NCI-H82 treated with DMSO at 0.1 percent for 48 hours (cell line): Measurements from ENCODE around the gene PTPRD.

Source experiments
- DNase-seq: peaks from one replicate; lab custom pipeline; 2025; ENCODE audit not compliant: unreplicated experiment; lab: John Stamatoyannopoulos, UW

The PTPRD gene

GRCh38 chr9:8434621-8435020, 2178.2 kb downstream of the PTPRD start:
- DNase-seq, result no peak

- no peak for DNase-seq
Observed at GRCh38 chr9:8432224-8432623, 2180.6 kb downstream of the PTPRD start.

GRCh38 chr9:8431505-8431904, 2181.3 kb downstream of the PTPRD start:
- DNase-seq, result no peak

- DNase-seq, result no peak
Observed at GRCh38 chr9:8430945-8431344, 2181.9 kb downstream of the PTPRD start.

- DNase-seq, result no peak
Observed at GRCh38 chr9:8429768-8430167, 2183.0 kb downstream of the PTPRD start.

GRCh38 chr9:8429157-8429556, 2183.6 kb downstream of the PTPRD start:
- DNase-seq, result no peak

GRCh38 chr9:8428389-8428788, 2184.4 kb downstream of the PTPRD start:
- no peak for DNase-seq

GRCh38 chr9:8424786-8425410, 2187.9 kb downstream of the PTPRD start:
- DNase-seq, result no peak

- DNase-seq, result no peak
Observed at GRCh38 chr9:8420416-8420815, 2192.4 kb downstream of the PTPRD start.

GRCh38 chr9:8419596-8420275, 2193.1 kb downstream of the PTPRD start:
- no peak for DNase-seq

- no peak for DNase-seq
Observed at GRCh38 chr9:8417341-8417740, 2195.5 kb downstream of the PTPRD start.

- DNase-seq, result no peak
Observed at GRCh38 chr9:8412327-8412726, 2200.5 kb downstream of the PTPRD start.

GRCh38 chr9:8408575-8409190, 2204.1 kb downstream of the PTPRD start:
- DNase-seq, result no peak

GRCh38 chr9:8401961-8402705, 2210.7 kb downstream of the PTPRD start:
- no peak for DNase-seq

- no peak for DNase-seq
Observed at GRCh38 chr9:8400378-8400777, 2212.4 kb downstream of the PTPRD start.

GRCh38 chr9:8395022-8395421, 2217.8 kb downstream of the PTPRD start:
- DNase-seq, result no peak

GRCh38 chr9:8394341-8394740, 2218.5 kb downstream of the PTPRD start:
- DNase-seq, result no peak

GRCh38 chr9:8392866-8393265, 2219.9 kb downstream of the PTPRD start:
- no peak for DNase-seq

- no peak for DNase-seq
Observed at GRCh38 chr9:8391566-8391965, 2221.2 kb downstream of the PTPRD start.

- no peak for DNase-seq
Observed at GRCh38 chr9:8391132-8391531, 2221.7 kb downstream of the PTPRD start.

GRCh38 chr9:8390571-8390970, 2222.2 kb downstream of the PTPRD start:
- DNase-seq, result no peak

- DNase-seq, result no peak
Observed at GRCh38 chr9:8389531-8389930, 2223.3 kb downstream of the PTPRD start.
